GM19467 (cell line): ENCODE results near the gene TCTA.

ENCODE experiments used
- ATAC-seq: cut with Tn5 transposase; IDR thresholded peaks from one replicate; pipeline ENCODE4 v1.9.1; 2021; ENCODE audit warnings: mild to moderate bottlenecking, moderate library complexity; ENCODE audit not compliant: unreplicated experiment

TCTA gene

DNA sequence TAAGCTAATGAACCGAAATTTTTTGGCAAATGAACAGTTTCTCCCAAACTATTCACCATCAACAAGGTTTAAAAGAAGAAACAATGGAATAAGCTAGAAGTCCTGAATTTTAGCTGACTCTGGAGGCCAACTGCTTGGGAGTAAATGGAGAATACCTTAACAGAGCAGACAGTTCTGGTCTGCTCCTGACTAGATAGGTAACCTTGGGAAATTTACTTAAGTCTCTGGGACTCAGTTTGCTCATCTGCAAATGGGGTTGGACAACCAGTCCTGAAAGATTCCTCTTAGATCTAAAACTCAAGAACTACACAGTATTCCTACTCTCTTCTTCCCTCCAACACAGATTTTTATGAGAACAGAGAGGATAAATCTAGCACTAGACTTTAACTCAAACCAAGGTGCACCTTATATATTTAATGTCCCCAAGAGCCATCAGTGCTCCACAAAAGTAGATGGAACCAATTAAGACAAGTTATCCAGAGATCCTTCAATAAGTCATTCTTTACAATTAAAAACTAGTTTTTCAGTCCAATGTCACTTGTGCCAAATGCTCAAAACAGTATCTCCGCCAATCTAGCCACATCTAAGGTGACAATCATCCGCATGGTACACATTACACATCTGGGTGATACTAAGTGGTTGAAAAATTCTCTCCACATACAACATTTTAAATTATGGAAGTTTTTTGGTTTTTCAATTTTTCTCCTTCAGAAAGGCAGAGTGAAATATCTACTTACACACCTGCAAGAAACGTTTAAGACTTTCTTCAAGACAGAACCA, 2.0 kb upstream of the TCTA start:
- no peak for ATAC-seq

DNA sequence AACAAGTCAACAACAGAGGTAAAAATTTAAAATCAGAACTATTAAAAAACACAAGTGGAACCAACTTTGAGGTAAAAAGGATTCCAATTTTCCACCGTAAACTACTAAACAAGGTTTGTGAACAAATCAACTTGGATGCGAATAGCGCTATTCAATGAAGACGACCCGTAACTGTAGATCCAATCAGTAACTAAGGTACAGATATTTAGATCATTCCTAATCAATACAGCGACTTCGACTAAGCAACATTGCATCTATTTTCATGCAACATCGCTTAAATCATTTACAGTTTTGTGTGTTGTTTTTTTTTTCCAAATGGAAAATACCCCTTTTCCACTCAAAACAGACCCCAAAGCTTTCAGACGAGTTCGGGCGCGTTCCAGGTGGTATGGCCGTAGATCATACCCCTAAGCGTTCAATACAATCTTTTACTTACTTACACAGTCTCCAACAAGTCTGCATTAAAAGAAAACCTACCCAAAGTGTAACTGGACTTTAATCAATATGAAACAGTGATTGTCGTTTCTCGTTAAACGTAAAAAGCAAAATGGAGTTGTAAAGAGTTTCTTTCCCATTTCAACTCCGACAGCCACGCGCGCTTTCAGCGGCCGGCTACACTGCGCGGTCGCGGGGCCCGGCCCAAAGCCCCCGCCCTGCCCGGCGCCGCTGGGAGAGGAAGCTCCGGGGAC, 1.2 kb upstream of the TCTA start:
- no peak for ATAC-seq

DNA sequence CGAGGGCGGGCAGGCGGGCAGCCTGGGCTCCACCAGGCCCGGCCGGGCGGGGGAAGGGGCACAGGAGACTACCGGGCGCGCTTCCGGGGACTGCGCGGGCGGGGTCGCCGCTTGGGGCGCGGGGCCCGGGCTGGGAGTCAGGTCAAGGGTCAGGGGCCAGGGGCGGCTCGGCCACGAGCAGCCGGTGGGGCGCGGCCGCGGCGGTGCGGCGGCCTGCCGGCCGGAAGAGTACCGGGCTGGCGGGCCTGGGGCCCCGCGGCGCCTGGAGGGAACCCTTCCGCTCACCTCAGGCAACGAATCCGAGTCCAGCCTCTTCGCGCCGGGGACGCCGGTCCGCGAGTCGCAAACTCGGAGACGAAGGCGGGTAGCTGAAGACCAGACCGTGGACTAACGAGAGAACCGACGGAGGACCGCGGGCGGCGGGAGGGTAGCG, 672 bp upstream of the TCTA start:
- ATAC-seq = peak; percentile 26

DNA sequence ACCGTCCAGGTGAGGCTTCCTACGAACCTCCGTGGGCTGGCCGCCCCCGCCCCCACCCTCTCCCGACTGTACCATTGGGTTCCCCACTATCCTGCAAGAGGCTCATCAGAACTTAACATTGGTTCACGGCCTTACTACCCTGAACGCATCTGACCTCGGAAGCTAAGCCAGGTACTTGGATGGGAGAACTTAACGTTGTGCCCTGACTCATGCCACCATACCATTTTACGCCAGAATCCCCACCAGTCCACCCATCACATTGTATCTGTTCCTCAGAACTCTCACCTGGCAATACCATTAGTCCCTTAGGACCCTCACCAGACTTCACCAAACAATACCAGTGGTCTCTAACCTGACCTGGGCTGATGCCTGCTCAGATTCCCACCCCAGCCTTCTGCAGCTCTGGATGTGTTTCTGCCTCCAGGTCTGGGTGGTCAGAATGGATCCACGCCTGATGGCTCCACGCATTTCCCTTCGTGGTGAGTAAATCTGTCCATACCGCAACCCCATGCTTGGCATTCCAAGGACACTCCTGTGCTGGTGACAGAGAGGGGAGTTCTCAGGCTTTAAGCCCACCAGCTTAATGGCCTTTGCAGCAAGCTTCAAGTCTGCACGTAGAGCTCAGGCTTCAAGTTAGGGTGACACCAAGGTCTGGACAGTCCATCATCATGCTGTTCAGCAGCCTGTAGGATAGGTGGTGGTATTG, 562 bp downstream of the TCTA start:
- no peak for ATAC-seq

DNA sequence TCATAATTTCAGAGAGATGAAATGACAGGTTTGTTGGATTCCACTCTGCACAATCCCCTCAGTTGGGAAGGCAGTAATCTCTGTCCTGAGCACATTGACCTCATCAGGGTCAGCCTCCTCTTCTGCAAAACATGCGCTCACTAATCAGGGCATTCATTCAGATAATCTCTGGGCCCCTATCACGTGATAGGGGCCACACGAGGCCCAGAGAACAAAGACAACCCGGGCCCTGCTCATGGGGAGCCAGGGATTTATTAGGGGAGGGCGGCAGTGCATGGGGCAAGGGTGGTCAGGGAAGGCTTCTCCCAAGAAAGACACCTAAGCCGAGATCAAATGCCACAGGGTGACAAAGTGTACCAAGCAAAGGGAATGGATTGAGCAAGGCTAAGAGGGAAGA, 1.1 kb downstream of the TCTA start:
- ATAC-seq = no peak

DNA sequence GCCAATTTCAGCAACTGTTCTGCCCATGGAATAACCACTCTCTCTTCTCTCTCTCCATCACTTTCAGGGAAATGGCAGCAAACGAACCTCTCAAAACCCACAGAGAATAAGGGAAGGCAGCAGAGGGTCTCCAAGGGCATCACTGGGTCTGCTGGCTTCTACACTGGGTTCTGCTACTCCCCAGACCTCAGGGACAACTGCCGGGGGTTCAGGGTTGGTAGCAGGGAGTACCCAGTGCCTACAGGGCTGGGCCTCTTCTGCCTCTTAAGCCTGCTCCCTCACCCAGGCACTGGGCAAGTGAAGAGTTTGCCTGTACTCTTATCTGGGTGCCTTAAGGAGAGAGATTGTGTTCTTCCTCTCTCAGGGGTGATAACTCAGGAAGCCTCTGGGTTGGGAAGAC, 2.5 kb downstream of the TCTA start:
- no peak for ATAC-seq

DNA sequence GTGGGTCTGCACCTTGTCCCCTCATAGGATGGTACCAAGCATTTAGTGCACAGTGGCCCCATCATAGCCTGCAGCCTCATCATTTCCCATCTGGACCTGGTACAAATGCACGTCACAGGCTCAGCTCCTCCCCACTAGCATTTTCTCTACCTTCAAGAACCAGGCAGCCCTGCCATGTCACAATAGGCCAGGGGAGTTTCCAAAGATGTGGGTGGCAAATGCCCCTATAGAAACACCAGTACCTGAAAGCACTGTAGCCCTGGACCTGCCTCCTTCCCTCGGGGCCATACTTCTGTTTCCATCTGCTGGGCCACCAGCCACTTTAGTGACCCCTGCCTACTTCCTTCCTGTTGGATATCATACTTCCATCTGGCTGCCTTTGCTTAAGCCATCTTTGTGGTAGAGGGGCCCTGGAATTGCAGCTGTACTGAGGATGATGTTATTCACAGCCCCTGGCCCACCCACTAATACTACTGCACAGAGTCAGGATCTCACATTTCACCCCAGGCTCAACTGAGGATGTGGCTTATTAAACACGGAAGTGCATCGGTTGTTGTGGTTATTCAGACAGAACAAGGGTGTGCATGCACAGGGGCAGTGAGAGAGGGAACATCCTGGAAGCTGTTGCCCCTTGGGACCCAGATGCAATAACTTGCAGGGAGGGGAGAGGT, 3.8 kb downstream of the TCTA start:
- no peak for ATAC-seq

DNA sequence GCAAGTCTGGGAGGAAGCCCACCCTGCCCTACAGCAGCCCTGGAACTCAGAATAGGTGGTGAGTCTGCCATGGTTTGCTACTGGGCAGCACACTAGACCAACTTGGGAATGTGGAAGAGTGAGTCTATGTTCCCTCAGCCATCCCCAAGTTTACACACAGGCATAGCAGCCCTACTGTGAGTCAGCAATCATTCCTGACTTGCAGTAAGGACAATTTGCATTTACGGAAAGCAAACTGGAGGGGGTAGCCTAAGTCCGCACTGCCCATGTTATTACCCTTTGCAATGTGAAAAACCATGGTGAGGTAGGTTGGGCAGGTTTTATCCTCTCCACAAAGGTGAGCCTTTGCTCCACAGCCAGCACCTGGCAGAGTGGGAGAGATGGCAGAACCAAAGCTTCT, 4.6 kb downstream of the TCTA start:
- no peak for ATAC-seq

DNA sequence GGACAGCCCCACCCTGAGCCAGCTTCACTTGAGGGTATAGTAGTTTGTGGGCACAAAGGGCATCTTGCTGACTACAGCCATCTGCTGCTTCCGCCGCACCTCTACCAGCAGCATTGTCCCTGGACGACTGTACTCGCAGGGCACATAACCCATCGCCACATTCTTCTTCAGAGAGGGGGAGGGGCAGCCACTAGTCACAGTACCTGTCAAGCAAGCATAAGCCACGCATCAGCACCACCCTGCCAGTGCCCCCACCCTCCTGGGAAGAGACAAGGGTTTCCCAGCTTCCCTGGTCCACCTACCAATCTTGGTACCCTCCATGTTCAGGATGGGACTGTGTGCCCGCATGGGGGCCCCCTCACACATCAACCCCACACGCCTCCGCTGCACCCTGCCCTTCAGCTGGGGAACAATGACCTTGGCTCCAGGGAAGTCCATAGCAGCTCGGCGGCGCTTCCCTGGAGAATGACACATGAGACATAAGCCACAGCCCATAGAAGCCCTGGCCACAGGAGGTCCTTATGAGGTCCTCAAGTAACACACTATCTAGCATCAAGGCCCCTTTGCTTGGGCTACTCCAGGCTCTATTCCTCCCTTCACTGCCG, 5.4 kb downstream of the TCTA start:
- ATAC-seq = no peak

DNA sequence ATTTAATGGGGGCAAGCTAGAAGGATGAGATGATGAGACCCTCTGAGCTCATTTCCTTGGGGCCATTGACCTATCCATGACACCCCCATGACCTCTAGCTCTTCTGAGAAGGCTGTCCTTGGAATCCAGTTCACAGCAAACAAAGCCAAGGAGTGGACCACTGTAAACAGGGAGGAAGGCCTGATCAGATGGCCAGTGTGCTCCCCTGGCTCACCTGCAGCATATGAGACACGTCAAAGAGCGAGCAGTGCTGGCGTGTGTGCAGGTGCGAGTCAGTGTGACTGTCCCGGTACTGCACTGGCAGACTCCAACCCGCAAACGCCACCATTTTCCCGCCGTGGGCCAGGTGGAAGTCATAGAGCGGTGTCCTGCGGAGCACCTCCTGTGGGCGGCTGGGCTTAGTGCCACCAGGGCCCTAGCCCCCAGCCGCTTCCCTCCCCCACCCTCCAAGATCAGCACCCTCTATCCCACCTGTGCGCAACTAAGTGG, 9.7 kb downstream of the TCTA start:
- no peak for ATAC-seq

DNA sequence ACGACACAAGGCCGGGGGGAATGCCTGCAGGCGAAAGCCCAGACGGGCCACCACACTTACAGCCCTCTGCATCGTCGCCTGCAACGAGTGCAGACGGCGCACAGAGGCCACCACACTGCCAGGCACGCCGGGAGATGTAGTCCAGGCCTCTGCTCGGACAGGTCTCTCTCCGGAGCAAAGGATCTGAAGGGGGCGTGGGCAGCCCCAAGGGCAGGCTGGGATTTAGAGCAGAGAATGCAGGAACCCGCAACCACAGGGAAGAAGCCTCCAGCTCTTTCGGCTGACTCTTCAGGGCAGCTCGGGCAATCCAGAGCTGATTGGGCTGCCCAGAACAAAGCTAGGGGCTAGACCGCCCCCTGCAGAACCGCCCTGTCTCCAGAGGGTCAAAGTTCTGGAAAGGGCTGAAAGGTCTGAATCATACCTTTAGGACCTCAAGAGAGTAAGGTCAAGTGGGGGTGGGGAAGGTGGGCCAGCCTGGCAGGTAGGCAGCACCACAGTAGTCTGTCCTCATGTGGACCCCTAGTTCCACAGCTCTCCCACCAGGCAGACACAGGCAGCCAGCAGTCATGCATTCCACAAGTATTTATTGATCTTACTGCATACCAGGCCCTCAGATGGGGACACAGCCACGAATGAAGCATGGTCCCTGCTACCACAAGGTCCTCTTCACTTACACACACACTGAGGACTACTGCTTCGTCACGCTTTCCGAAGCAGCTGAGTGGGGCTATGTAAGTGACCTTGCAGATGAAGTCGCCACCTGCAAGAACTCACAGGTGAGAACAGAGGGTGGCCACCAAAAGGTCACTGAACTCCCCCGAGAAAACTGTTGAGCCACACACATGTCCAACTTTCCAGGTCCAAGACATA, 10.4 kb downstream of the TCTA start, which contains the start of gene AMT:
AMT (minus strand) TSS at position 95 of the 870 bp plus-strand sequence; CDS start at position 72, 23 bp downstream.
- ATAC-seq = no peak

DNA sequence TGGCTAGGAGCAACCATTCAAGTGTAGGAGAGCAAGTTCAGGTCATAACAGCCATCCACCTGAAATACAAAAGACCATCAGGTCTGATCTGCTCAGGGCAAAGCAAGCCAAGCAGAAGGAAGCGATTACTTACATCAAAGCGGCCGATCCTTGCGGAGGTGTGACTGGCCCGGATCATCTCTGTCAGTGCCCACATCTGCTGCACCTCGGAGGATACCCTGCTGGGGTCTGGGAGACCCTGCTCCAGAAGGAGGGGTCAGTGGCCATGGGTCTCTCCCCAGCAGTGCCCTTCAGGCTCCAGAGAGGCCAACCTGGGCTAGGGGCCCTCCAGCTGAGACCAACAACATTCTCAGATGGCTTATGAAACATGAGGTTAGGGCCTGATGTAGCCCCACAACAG, 12.6 kb downstream of the TCTA start:
- no peak for ATAC-seq

DNA sequence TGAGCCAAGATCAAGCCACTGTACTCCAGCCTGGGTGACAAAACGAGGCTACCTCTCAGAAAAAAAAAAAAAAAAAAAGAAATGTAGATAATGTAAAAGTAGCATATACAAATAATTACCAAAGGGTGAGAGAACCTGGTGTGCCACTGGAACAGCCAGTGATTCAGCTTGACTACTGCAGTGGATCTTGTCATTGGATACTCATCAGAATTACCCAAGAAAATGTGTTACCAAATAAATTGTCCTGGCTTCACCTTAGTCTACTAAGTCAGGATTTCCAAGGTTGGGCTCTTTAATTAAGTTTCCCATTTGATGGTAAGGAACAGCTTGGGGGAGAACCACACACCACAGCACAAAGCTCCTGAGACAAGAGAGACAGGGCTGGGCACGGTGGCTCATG, 15.4 kb downstream of the TCTA start:
- no peak for ATAC-seq

DNA sequence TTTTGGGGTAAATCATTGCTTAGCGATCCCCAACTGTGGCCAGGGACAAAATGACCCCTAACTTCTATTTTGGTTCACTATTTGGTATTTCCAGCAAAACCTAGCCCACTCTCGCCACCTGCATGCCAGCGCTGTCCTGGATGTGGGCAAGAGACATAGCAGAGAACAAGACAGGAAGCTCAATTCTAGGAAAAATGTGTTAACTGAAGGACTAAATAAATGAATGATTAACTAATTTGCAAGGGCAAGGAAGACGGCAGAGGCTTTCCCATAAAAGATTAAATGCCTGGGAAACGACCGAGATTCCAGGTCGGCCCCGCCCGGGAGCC, 16.5 kb downstream of the TCTA start:
- no peak for ATAC-seq

DNA sequence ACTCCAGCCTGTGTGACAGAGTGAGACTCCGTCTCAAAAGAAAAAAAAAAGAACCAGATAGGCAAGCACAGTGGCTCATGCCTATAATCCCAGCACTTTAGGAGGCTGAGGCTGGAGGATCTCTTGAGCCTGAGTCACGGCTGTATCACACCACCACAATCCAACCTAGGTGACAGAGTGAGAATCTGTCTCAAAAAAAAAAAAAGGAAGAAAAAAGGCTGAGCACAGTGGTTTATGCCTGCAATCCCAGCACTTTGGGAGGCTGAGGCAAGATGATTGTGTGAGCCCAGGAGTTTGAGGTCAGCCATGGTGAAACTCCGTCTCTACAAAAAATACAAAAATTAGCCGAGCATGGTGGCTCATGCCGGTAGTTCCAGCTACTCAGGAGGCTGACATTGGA, 22.5 kb downstream of the TCTA start:
- ATAC-seq = no peak

DNA sequence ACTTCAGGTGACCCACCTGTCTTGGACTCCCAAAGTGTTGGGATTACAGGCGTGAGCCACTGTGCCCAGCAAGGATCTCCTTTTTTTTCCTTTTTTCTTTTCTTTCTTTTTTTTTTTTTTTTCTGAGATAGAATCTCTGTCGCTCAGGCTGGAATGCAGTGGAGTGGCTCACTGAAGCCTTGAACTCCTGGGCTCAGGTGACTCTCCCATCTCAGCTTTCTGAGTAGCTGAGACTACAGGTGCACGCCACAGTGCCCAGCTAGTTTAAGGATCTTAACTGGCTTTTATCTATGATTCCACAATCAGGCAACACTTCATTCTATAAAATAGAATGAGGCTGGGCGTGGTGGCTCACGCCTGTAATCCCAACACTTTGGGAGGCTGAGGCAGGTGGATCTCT, 33.2 kb downstream of the TCTA start:
- no peak for ATAC-seq

DNA sequence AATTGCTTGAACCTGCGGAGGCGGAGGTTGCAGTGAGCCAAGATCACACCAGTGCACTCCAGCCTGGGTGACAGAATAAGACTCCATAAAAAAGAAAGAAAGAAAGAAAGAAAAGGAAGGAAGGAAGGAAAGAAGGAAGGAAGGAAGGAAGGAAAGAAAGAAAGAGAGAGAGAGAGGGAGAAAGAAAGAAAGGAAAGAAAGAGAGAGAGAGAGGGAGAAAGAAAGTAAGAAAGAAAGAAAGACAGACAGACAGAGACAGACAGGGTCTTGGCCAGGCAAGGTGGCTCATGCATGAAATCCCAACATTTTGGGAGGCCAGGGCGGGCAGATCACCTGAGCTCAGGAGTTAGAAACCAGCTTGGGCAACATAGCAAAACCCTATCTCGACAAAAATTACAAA, 41.4 kb downstream of the TCTA start:
- ATAC-seq = no peak

DNA sequence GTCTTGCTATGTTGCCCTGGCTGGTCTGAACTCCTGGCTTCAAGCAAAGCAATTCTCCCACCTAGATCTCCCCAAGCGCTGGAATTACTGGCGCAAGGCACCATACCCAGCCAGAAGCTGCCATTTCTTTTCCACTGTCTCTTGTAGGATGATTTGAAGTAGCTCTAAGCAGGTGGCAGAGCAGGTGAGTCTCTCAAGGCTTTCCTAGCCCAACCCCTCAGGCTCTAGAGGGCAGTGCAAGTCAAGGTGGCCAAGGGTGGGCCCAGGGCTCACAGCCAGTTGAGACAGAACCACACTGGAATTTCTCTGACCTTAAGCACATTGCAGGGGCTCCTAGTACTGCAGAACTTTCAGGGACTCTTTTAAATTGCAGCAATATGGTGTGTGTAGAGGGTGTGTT, 42.2 kb downstream of the TCTA start:
- ATAC-seq = no peak

DNA sequence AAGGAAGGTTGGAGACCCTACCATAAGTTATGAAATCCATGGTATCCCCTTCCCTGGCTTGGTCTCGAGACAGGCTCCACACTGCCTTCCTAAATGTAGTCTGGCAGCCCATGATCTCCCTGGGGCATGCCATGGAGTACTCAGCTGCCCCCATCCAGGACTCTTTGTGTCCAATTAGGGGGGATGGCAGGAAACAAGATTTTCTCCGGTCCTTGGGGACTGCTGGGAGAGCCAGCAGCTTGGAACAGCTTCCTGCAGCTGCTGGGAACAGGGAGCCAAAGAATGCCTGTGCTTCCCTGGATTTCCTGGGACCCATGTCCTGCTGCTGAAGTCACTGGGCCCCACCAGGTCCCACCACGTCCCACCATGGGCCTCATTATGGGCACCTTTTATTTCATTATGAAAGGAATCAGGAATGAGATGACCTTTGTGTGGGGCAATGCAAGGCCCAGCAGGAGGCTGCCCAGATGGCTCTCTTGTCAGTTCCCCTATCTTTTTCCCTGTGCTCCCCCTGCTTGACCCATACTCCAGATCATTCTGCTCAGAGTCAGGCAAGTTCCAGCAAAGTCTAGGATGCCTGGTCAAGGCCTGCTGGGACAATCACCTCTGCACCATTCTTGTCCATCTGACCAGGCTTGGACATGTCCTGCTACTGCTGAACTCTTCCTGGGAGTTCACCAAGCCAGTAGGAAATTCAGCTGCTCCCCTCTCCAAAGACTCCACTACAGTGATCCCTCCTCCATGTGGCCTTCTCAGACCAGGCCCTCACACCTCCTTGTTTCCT, 42.9 kb downstream of the TCTA start:
- no peak for ATAC-seq
